Measurements from ENCODE around the gene ZSWIM7. TPM values are rescaled to one million over a fixed set of nuclear protein-coding genes. Genes with fewer than 3 reads are reported as not detected.

Gene ZSWIM7
- total and polyA plus RNA-seq, 11 donors: 15.3 to 47.3 (median 32.6) TPM

DNA sequence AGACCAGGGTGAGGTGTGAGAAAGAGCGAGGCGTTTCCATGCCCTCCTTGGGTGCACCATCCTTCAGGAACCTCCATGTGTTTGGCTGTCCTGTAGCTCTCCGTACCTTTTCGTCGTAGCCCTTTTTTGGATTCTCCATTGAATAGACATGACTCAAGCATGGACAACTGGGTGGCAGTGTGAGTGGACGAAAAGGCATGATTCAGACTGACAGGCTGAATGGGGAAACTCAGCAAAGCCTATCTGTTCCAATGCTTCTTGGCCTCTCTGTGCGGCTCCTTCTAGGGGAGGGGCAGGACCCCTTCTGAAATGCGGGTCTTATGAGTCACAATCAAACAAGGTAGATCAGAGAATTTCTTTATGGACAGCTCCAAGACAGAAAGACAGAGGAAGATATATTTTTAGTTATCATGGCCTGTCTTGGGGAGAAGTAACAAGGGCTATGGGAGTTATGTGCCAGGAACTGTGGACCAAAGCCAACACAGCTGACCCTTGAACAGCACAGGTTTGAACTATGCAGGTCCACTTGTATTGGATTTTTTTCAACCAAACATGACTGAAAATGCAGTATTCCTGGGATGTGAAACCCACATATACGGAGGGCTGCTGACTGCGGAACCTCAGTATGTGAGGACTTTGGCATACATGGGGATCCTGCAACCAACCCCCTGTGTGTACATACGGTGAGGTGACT, 31.7 kb downstream of the ZSWIM7 start:
- H3K9me3 ChIP-seq: no peaks in the 10 kb centered on the region
- no peaks in the 10 kb centered on the region for H3K36me3 ChIP-seq
- no peak for DNase-seq
- H3K4me1 ChIP-seq: peaks cover 0 to 26% (median 0%) of the 10 kb centered on the region in 12 donors
- TF ChIP-seq POLR2A (IDR thresholded peaks at IDR 0.05): no peak
- TF ChIP-seq, protein P1, sequence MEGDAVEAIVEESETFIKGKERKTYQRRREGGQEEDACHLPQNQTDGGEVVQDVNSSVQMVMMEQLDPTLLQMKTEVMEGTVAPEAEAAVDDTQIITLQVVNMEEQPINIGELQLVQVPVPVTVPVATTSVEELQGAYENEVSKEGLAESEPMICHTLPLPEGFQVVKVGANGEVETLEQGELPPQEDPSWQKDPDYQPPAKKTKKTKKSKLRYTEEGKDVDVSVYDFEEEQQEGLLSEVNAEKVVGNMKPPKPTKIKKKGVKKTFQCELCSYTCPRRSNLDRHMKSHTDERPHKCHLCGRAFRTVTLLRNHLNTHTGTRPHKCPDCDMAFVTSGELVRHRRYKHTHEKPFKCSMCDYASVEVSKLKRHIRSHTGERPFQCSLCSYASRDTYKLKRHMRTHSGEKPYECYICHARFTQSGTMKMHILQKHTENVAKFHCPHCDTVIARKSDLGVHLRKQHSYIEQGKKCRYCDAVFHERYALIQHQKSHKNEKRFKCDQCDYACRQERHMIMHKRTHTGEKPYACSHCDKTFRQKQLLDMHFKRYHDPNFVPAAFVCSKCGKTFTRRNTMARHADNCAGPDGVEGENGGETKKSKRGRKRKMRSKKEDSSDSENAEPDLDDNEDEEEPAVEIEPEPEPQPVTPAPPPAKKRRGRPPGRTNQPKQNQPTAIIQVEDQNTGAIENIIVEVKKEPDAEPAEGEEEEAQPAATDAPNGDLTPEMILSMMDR (IDR thresholded peaks at IDR 0.05): no peak
- ATAC-seq: no peak
- H3K27me3 ChIP-seq: no peaks in the 10 kb centered on the region
- WGBS, 4 donors: 88 to 93% (median 91%) methylated on average over 11 of the region's 11 CpGs
- H3K4me3 ChIP-seq: no peak overlapping the region
- H3K27ac ChIP-seq: peak overlapping the region in 1 of 12 donors; percentile 60
- intact Hi-C loops (cut with DNase I): no loop called here

DNA sequence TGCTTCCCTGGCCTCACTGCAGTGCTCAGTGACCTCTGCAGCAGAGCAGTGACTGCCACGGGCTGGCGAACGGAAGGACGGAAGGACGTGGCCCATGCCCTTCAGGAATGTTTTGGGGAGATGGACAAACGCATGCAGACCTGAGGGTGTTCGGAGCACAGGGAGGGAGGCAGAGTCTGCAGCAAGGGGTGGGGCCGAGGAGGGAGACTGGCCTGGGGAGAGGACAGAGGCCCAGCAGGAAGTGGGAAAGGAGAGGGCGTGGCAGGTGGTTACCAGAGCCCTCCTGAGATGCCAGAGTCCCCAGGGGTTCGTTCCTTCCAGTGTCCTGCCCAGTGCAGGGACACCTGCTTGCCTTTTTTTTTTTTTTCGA, 32.6 kb downstream of the ZSWIM7 start:
- Histone ChIP-seq H3K4me3 (peak overlapping the region in 1 of 12 donors; percentile 5), H3K27ac (peak overlapping the region in 8 of 12 donors; percentile 1 to 76 (median 28)), H3K9me3 (no peaks in the 10 kb centered on the region), H3K27me3 (no peaks in the 10 kb centered on the region), H3K4me1 (peaks cover 0 to 26% (median 0%) of the 10 kb centered on the region in 12 donors), H3K36me3 (no peaks in the 10 kb centered on the region)
- ATAC-seq (peak in 3 of 4 donors; percentile 26 to 31 (median 30)), DNase-seq (no peak)
- intact Hi-C loops (cut with DNase I): no loop called here
- TF ChIP-seq POLR2A (IDR thresholded peaks at IDR 0.05): no peak
- TF ChIP-seq, protein P1 (IDR thresholded peaks at IDR 0.05): no peak
- whole genome bisulfite sequencing, 4 donors: 58 to 62% (median 58%) methylated on average over 11 of the region's 11 CpGs

DNA sequence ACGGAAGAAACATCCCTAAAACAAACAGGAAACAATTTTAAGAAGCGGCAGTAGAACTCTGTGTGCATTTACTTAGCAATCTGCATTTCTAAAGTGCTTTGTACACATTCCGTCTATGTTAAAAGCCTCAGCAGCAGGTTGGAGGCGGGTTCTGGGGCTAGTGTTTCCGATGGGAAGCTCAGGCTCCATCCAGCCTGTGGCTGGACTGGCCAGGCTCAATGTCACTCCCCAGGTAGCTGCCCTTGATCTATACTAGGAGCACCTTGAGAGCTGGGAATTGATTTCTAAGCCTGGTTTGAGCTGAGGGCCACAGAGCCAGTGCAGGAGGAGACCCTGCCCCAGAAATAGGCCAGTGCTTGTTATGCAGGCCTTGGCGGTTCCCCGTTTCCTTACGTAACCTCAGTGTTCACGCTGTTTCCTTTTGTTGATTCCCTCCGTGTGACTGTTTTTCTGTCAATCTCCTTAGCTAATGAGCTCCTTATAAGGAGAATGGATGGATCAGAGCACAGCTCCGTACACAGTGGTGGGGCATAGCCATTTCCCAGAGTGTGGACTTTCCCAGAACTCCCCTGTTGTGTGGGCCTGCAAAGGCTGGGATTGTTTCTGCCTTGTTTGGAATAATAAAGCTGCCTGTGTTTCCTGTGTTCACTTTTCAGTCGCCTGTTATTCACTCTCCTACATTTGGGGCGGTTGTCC, 33.2 kb downstream of the ZSWIM7 start:
- Histone ChIP-seq H3K36me3 (no peaks in the 10 kb centered on the region), H3K27ac (peak overlapping the region in 10 of 12 donors; percentile 0 to 76 (median 37)), H3K4me1 (peaks cover 0 to 26% (median 0%) of the 10 kb centered on the region in 12 donors), H3K4me3 (peak overlapping the region in 1 of 12 donors; percentile 5), H3K27me3 (no peaks in the 10 kb centered on the region), H3K9me3 (no peaks in the 10 kb centered on the region)
- intact Hi-C loops (cut with DNase I): no loop called here
- WGBS, 4 donors: 61 to 66% (median 64%) methylated on average over 13 of the region's 13 CpGs
- DNase-seq (no peak), ATAC-seq (peak in 2 of 4 donors; percentile 30 to 47)
- TF ChIP-seq, protein P1 (IDR thresholded peaks at IDR 0.05): no peak
- TF ChIP-seq POLR2A (IDR thresholded peaks at IDR 0.05): no peak

DNA sequence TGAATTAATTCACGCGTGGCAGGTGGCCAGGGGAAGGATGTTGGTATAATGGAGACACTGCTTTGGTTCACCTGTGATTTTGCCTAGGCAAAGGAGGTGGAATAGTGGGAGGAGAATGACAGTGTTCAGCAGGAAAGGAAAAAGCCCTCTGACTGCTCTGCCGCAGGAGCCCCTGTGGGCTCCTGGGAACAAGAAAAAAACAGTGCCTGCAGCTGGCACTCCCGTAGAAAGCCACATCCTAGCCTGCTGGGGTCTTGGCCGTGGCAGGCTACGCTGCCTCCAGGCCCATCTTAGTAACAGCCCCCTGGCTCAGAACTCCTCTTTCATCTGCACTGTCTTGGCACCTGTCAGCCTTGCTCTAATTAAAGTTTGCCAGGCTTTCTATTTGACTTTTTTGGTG, 34.0 kb downstream of the ZSWIM7 start:
- DNase-seq: no peak
- Histone ChIP-seq H3K4me3 (no peak overlapping the region), H3K27me3 (no peaks in the 10 kb centered on the region), H3K27ac (peak overlapping the region in 5 of 12 donors; percentile 0 to 76 (median 46)), H3K4me1 (peaks cover 0 to 26% (median 0%) of the 10 kb centered on the region in 12 donors), H3K36me3 (no peaks in the 10 kb centered on the region), H3K9me3 (no peaks in the 10 kb centered on the region)
- no peak for TF ChIP-seq POLR2A (IDR thresholded peaks at IDR 0.05)
- TF ChIP-seq, protein P1 (IDR thresholded peaks at IDR 0.05): no peak
- no peak for ATAC-seq
- WGBS, 4 donors: 70 to 77% (median 75%) methylated on average over 6 of the region's 6 CpGs
- intact Hi-C loops (cut with DNase I): no loop called here

Data from heart left ventricle (tissue), 16 donors.